HG02623 (cell line): ENCODE results near the gene SCYGR3.

Source experiments
- ATAC-seq: cut with Tn5 transposase; IDR thresholded peaks from one replicate; pipeline ENCODE4 v1.9.1; 2021; ENCODE audit warnings: moderate library complexity; ENCODE audit not compliant: unreplicated experiment

SCYGR3 gene

DNA sequence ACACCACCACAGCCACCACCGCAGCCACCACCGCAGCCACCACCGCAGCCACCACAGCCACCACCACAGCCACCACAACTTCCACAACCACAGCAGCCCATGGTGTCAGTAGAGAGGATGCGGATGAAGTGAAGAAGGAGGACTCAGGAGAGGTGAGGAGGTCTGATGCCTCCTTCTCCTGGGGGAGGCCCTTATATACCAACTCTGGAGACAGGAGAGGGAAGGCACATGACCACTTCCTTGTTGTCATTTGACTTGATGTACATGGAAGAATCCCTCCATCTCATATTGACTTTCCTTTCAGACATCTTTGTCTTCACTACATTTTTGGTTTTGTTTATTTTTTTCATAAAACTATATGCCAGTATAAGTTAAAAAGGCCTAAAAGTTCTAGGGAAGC is at the start of gene SCYGR3:
SCYGR3 (minus strand) TSS at position 101 of the 400 bp plus-strand sequence; CDS start at position 101, 0 bp downstream.
- ATAC-seq: no peak

DNA sequence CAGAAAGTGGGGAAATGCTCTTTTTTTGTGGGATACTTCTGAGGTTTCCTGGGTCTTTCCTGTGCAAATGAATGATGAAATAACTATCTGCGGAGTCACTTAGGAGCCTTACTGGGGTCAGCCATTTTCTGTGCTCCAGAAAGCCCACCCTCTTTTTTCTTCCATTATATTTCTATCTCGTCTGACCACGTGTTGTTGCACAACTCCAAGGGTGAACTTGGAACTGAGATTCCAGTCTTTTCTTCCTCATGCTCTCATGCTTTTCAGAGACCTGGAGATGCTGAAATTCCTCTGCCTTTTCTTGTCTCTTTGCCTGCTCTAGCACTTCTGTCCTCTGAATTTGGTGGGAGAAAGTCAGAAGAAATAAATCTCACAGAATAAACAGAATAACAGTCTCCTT is 47.2 kb upstream of the SCYGR3 start:
- ATAC-seq: no peak

GRCh38 chr2:227661025-227661649 is 46.5 kb upstream of the SCYGR3 start:
- no peak for ATAC-seq

DNA sequence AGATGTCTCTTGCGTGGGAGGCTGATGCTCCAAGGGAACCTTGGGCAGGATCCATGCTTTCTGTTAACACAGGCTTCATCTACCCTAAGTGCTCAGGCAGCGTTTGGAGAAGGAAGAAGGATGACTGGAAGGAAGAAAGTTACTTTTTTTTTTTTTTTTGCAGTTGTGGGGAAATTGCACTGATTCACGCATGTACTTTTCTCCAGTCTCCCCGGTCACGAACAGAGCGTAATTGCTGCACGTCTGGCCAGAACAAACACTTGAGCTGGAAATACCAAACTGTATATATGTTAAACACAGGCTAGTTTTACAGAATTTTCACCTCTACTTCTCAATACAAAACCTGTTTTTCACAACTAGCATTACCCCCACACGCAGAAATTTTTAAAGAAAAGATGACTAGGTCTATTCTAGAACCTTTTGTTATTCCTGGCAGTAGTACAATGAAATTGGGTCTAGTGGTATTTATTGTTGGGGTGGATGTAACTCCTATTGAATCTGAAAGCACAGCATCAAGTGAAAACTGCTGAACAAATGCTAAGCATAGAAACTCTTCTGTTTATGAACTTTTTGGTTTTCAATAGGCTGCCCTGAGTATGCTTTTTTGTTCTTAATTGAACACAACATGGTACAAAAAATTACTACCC is 42.7 kb upstream of the SCYGR3 start:
- ATAC-seq: no peak

- no peak for ATAC-seq
Observed at GRCh38 chr2:227655454-227655853, 40.8 kb upstream of the SCYGR3 start.

DNA sequence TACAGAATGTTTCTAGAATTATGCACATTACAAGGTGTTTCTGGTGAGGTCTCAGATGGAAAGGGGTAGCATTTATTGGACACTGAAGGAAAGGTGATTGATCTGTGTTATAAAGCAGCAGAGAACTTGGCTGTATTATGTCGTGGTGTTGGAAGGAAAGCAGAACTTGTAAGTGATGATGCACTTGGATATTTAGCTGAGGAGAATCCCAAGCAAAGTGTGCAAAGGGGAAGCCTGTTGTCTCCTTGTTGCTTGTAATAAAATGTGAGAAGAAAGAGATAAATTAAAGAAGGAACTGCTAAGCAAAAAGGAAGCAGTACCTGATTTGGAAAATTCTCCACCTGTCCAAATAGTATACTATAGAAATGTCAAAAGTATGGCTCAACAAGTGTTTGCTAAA is 39.8 kb upstream of the SCYGR3 start:
- no peak for ATAC-seq

DNA sequence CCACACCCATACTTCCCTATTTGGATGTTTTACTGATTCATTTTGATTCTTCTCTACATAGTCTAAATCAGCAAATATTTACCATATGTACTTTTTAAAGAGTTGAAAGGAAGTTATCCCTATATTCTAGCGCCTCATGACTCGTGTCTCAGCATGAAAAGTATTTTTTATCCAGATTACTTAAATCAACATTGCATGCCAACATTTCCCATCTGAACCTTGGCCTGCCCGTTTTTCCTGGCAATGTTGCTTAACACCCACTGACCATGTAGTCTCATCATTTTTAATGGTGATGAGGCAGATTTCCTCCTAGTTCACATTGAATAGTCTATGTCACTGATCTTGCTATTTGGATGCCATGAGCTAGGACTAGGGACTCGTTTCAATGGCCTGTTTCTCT is 38.8 kb upstream of the SCYGR3 start:
- ATAC-seq: no peak

DNA sequence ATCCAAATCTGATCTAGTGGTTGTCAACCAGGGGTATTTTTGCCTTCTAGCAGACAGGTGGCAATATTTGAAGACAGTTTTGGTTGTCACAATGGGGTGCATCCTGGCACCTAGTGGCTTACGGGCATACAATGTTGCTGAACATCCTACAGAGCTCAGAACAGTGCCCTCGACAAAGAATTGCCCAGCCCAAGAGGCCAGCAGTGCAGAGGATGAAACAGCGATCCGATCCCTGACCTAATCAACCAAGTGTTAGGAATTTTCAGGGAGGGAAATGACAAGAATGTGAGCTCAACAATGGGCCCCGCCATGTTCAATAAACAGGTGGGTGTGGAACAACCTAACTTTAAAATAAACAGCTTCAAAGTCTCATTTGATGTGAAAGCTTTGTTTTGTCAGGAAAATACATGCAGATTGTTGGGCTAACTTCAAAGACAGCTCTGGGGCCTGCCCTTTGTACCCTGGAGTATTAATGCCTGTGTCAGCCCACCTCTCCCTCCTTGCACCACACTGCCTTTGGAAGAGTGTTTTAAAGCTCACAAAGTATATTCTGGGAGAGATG is 29.4 kb upstream of the SCYGR3 start:
- no peak for ATAC-seq

DNA sequence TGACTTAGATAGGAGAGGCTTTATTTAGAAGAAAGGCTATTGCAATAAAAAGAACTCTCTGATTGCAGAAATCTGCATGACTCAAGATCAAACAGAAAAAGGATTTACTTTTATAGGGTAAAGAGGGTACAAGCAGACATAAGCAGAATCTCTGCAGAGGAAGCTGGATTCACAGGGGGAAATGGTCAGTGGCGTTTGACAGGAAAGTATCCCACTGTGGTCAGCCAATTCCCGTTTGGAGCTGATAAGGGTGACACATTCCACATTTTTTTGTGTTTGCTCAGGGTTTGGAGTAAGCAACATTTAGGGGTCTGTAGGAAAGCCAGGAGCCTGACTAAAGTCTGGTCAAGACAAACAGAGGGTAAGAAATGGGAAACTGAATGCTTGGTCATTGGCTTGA is 28.0 kb upstream of the SCYGR3 start:
- no peak for ATAC-seq

DNA sequence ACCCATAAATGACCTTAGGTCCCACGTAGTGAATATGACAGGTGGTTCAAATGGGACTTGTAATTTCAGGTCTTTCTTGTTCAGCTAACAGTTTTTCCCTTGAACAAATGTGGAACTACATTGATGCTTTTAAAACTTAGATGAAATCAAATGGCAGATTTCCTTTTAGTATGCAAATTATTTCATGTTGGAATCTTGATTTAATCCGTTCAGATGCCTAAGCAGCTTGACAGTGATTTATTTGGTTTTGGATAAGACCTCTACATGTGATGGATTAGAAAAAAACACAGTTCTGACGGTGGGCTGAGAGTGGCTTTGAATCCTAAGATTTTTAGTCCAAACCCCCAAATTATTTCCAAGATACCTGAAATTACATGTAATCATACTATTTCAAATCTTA is 19.6 kb upstream of the SCYGR3 start:
- no peak for ATAC-seq

DNA sequence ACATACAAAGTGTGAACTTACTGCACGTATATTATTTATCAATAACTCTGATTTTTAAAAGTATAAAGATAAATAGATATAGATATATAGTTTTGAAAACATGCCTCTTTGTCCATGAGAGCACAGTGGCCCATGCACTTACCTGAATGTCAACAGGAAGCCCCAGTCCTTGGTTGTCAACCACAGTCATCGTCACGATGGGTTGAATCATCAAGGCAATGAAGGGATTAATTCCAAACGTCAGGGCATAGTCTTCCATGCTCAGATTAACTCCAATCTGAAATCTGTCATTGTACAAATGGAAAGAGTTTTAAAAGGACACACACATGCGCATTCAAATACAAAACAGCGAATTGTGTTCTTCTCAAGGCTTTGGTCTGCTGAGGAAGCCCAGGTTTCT is 18.2 kb upstream of the SCYGR3 start:
- no peak for ATAC-seq

DNA sequence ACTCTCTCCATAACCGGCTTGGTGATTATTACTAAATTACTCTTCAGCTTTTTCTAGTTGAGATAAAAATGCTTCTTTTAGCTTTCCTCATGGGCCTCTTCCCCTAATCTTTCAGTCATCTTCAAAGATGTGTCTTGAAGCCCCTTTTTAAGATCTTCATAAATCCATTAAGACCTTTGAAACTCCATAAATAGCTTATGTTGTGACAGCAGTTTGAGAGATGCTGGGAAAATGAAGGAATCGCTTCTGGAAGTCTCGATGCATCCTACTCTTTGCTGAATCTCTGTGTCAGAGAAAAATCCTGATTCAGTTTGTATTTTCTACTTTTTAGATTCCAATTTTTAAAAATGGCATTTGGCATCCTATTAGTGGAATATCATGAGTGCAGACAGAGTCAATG is 15.7 kb upstream of the SCYGR3 start:
- no peak for ATAC-seq

GRCh38 chr2:227629435-227629834 is 14.8 kb upstream of the SCYGR3 start:
- no peak for ATAC-seq

DNA sequence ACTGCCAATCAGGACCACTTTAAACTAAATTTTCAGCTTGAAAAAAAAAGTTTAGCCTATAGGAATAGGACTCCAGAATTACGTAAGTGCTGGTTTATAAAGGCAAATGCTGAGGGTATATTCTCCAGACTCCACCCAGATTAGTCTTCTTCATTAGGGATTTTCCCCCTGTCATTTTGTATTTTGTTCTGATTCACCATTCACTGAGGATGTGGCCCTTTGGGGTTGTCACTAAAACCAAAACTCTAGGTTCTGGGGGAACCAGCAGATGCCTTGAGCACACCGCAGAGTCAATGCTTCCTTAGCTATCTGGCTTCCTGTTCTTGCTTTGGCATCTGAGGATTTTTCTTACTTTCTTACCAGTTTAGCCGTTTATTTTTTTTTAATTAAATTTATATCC is 13.1 kb upstream of the SCYGR3 start:
- ATAC-seq: peak; percentile 98

GRCh38 chr2:227626580-227627151 is 12.0 kb upstream of the SCYGR3 start:
- no peak for ATAC-seq

DNA sequence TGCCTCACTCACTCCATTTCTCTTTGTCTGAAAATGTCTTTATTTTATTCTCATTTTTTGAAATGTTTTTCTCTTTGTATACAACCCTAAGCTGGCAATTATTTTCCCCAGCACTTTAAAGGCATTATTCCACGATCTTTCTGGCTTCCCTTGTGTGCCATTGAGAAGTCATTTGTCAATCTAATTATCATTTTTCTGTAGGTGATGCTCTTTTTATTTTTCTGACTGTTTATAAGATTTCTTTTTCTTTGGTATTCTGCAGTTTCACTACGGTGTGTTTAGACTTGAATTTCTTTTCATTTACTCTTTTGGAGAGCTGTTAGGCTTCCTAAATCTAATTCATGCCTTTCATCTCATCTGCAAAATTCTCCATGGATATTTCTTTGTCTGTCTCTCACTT is 10.8 kb upstream of the SCYGR3 start:
- ATAC-seq: no peak

DNA sequence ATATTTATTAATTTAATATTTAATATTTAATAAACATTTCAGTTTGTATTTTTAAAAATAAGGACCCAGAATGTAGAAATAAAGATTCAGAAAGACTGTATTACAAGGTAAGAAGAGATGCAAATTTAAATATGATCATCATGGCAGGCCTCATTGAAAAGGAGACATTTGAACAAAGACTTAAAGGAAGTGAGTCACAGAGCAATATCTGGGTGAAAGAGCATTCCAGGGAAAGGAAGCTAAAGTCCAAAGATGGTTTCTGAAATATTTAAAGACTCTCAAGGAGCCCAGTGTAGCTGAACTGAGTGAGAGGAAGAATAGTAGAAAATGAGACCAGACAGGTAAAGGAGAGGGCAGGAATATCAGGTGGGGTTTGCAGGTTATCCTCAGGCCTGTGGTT is 8.6 kb upstream of the SCYGR3 start:
- ATAC-seq: no peak

DNA sequence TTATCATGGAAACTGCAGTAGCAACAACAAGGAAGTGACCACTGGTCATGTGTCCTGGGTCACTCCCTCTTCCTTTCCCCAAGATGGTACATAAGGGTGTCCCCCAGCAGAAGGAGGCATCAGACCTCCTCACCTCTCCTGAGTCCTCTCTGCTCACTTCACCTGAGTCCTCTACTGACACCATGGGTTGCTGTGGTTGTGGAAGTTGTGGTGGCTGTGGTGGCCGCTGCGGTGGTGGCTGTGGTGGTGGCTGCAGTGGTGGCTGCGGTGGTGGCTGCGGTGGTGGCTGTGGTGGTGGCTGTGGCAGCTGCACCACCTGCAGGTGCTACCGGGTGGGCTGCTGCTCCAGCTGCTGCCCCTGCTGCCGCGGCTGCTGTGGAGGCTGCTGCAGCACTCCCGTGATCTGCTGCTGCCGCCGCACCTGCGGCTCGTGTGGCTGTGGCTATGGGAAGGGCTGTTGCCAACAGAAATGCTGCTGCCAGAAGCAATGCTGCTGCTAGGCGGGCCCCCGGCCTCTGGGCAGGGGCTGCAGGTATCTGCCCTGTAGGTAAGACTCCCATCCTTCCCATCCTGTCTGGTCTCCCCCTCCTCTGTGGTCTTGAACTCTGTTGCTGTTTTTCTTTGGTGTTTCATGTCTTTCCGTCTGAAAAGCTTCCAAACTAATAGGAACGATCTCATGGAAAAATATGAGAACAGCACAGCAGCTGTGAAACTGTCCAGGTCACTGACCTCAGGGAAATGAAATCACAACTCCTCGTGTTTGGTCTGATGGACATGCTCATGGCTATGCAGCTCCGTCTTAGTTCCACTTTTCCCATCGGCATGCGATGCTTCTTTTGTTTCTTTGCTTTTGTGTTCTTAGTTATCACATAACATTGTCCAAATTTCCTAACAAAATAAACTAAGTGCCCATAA is 2.9 kb upstream of the SCYGR3 start, which contains the start of gene SCYGR4:
SCYGR4 (plus strand) TSS at position 183 of the 915 bp plus-strand sequence; CDS start at position 183, 0 bp downstream.
- ATAC-seq: no peak

DNA sequence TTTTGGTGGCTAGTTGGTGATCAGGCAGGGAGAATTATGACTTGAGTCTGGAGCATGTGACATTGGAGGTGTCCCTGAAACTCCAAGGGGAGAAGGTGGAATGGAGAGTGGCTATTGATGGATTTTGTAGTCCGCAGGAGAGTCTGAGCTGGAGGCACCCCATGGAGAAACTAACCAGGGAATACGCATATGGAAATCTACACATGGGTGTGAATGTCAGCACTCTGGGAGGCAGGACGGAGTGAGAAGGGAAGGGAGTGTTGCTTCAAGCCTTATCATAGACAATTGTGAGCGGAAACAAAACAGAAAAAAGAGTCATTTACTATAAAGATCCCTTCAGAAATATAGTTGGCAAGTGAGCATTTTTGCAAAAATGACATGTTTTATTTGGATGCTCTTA is 2.0 kb upstream of the SCYGR3 start:
- ATAC-seq: no peak

- no peak for ATAC-seq
Observed at GRCh38 chr2:227615906-227616305, 1.3 kb upstream of the SCYGR3 start.

- ATAC-seq: no peak
Observed at GRCh38 chr2:227615181-227615580, 541 bp upstream of the SCYGR3 start.
